Measurements from ENCODE around the gene KCNJ5. TPM values are rescaled to one million over a fixed set of nuclear protein-coding genes. Genes with fewer than 3 reads are reported as not detected.
A peak's percentile ranks its signal among the peaks of the same experiment; 100 is the strongest.

The KCNJ5 gene
- total RNA-seq, 1 experiment from 2014 or later: 0.11 TPM

DNA sequence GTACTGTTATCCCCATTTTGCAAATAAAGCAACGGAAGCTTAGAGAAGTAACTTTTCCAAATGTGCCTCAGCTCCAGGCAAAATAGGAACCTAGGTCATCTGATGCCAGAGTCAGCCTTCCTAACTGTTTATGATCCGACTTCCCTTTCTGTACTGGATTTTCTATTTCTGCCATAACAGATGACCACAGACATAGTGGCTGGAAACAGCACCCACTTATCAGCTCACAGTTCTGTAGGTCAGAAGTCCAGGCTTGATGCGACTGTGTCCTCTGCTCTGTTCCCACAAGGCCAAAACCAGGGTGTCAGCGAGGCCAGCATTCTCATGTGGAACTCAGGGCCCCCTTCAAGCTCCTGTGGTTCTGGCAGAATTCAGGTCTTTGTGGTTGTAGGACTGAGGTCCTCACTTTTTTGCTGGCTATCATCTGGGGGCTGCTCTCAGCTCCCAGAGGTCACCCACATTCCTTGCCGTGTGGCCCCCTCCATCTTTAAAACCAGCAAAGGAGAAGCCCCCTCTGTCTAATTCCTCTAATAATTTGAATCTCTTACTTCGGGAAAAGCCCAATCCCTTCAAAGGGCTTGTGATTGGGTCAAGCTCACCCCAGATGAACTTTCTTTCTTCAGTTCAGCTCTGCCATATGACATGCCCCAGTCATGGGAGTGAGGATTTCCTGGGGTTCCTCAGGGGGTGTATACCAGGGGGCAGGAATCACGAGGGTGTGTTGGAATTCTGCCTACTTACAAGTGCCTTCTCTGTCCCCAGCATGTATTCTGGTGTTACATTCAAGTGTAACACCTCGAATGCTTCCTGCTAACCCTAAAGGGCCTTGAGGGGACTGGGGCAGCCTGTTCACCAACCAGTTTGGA, 15.3 kb downstream of the KCNJ5 start:
- Histone ChIP-seq H4K8ac (replicated peaks; ENCODE audit: insufficient read length, low read depth, low read length) (no peak overlapping the region), H4K5ac (ENCODE audit: insufficient read length, low read depth, low read length) (no peak overlapping the region), H3K79me2 (ENCODE audit: insufficient read depth, low read length) (no peaks in the 10 kb centered on the region), H3K23me2 (ENCODE audit: insufficient read length, low read depth, low read length, poor library complexity, severe bottlenecking) (peaks cover 12% of the 10 kb centered on the region), H2AFZ (ENCODE audit: low read length) (no peak overlapping the region), H2AK5ac (ENCODE audit: insufficient read length, low read length) (no peak overlapping the region), H2BK5ac (ENCODE audit: insufficient read length, low read length) (no peak overlapping the region), H3K56ac (ENCODE audit: insufficient read length, low read depth, low read length) (no peak overlapping the region), H3K9me3 (ENCODE audit: control insufficient read depth, low read depth, low read length) (no peaks in the 10 kb centered on the region), H2BK20ac (ENCODE audit: low read depth, low read length, poor library complexity, severe bottlenecking) (no peak overlapping the region), H4K20me1 (ENCODE audit: control insufficient read depth, insufficient read depth, insufficient read length) (peaks cover 2% of the 10 kb centered on the region), H2BK120ac (ENCODE audit: low read depth, low read length, poor library complexity, severe bottlenecking) (no peak overlapping the region), H3K18ac (ENCODE audit: insufficient read length, low read depth, low read length) (no peak overlapping the region), H2BK12ac (ENCODE audit: insufficient read length, low read depth, low read length) (no peak overlapping the region), H4K91ac (ENCODE audit: insufficient read length, low read depth, low read length) (no peak overlapping the region), H3K4ac (ENCODE audit: low read depth, low read length) (no peak overlapping the region), H3K27ac (ENCODE audit: insufficient read length, low read depth, low read length) (no peak overlapping the region), H3K14ac (ENCODE audit: insufficient read depth, low read length) (no peak overlapping the region), H3K79me1 (ENCODE audit: insufficient read depth, low read depth, low read length, poor library complexity, severe bottlenecking) (no peaks in the 10 kb centered on the region), H2BK15ac (ENCODE audit: low read depth, low read length) (no peak overlapping the region), H3K4me2 (ENCODE audit: insufficient read depth, insufficient read length, low read length) (peak overlapping the region; percentile 70), H3K27me3 (ENCODE audit: insufficient read depth, low read length) (peaks cover 46% of the 10 kb centered on the region), H3T11ph (ENCODE audit: low read length) (no peak overlapping the region), H3K4me1 (ENCODE audit: insufficient read depth, low read length) (peaks cover 2% of the 10 kb centered on the region; the same call in 1 of the 2 replicates), H3K9ac (ENCODE audit: extremely low read depth, insufficient read length, low read length) (no peak overlapping the region), H3K23ac (ENCODE audit: insufficient read length, low read depth, low read length) (no peak overlapping the region)
- peak overlapping the region; percentile 71 to 83 for H3K4me3 Mint-ChIP-seq
- no peak for DNase-seq
- H3K27me3 Mint-ChIP-seq (ENCODE audit: low read depth): peaks cover 92% of the 10 kb centered on the region
- TF ChIP-seq, protein P1, sequence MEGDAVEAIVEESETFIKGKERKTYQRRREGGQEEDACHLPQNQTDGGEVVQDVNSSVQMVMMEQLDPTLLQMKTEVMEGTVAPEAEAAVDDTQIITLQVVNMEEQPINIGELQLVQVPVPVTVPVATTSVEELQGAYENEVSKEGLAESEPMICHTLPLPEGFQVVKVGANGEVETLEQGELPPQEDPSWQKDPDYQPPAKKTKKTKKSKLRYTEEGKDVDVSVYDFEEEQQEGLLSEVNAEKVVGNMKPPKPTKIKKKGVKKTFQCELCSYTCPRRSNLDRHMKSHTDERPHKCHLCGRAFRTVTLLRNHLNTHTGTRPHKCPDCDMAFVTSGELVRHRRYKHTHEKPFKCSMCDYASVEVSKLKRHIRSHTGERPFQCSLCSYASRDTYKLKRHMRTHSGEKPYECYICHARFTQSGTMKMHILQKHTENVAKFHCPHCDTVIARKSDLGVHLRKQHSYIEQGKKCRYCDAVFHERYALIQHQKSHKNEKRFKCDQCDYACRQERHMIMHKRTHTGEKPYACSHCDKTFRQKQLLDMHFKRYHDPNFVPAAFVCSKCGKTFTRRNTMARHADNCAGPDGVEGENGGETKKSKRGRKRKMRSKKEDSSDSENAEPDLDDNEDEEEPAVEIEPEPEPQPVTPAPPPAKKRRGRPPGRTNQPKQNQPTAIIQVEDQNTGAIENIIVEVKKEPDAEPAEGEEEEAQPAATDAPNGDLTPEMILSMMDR (conservative IDR thresholded peaks at IDR 0.05): no peak
- peaks cover 30 to 37% of the 10 kb centered on the region in 2 experiments for H3K4me1 Mint-ChIP-seq
- H3K9me3 Mint-ChIP-seq: peaks cover 0 to 3% of the 10 kb centered on the region in 2 experiments; a peak in 4 of 5 replicates
- H3K36me3 Mint-ChIP-seq (ENCODE audit: insufficient read depth in 1 of 3, low read depth in 3 of 3): 0 out of 7 replicates have a peak, but pooled peaks cover 0 to under 1% (median 0%) of the 10 kb centered on the region in 3 experiments
- H3K27ac Mint-ChIP-seq: no peak overlapping the region
- no CpG with 5 or more reads among the region's 8 CpGs for WGBS (ENCODE audit: extremely low coverage, insufficient read length, low lambda C conversion rate)

Measured in H9 (cell line).